Esophagus muscularis mucosa (tissue), 4 donors: ENCODE measurements around the gene DHRS7C.

Source experiments
- EP300 ChIP-seq: sonication (generic); formaldehyde crosslinking; IDR thresholded peaks from one replicate; pipeline ENCODE4 v1.6.1; 2017; ENCODE audit warnings: antibody characterized with exemption
- POLR2A ChIP-seq: fragments of 450-650 bp; IDR thresholded peaks from one replicate; pipeline ENCODE4 v1.6.1; 2017; ENCODE audit warnings: antibody characterized with exemption, moderate library complexity, mild to moderate bottlenecking, low read depth
- POLR2AphosphoS5 ChIP-seq, 2 donors: sonication (generic); formaldehyde crosslinking; IDR thresholded peaks; one replicate each; pipeline ENCODE4 v1.6.1; 2017; ENCODE audit warnings: antibody characterized with exemption in 2 of 2
- TF ChIP-seq, protein P1 (sequence below), 3 experiments: fragments of 200-600 bp in 2 of 3; fragments of 450-650 bp in 1 of 3; sonication (generic) in 2 of 3; IDR thresholded peaks; one replicate each; pipeline ENCODE4 v1.5.1; 2017 to 2019; ENCODE audit warnings: antibody characterized with exemption in 3 of 3, mild to moderate bottlenecking in 2 of 3, moderate library complexity in 1 of 3

DNA sequence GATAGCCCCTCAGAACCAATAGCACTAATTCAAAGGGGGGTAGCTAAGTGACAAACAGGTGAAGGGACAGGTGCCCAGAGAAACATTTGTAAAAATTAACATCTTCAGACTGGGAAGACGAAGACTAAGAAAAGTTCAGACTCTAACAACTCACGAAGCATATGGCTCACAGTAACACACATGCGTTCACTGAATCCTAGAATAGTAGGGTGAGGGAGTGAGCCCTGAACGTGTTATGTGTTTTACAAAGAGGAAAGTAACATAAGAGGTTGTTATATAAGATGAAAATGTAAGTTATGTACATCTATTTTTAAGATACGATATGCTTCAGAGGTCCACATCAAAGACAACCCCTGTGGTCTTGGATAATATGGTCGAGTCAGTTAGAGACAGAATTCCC is 15.3 kb upstream of the DHRS7C start:
- no peak for TF ChIP-seq POLR2AphosphoS5 (IDR thresholded peaks at IDR 0.05)
- TF ChIP-seq, protein P1, sequence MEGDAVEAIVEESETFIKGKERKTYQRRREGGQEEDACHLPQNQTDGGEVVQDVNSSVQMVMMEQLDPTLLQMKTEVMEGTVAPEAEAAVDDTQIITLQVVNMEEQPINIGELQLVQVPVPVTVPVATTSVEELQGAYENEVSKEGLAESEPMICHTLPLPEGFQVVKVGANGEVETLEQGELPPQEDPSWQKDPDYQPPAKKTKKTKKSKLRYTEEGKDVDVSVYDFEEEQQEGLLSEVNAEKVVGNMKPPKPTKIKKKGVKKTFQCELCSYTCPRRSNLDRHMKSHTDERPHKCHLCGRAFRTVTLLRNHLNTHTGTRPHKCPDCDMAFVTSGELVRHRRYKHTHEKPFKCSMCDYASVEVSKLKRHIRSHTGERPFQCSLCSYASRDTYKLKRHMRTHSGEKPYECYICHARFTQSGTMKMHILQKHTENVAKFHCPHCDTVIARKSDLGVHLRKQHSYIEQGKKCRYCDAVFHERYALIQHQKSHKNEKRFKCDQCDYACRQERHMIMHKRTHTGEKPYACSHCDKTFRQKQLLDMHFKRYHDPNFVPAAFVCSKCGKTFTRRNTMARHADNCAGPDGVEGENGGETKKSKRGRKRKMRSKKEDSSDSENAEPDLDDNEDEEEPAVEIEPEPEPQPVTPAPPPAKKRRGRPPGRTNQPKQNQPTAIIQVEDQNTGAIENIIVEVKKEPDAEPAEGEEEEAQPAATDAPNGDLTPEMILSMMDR (IDR thresholded peaks at IDR 0.05), result no peak
- no peak for TF ChIP-seq POLR2A
- TF ChIP-seq EP300, result no peak
